Calu3 (cell line): ENCODE results near the gene UQCR11. TPM values are rescaled to one million over a fixed set of nuclear protein-coding genes. Genes with fewer than 3 reads are reported as not detected.

Experiments
- BruUV-seq: library from RNA; stranded (reverse); fragments of 400-500 nt; replicated peaks from 2 replicates; lab custom pipeline; 2021; lab: Mats Ljungman, UMichigan
- CTCF ChIA-PET: fragments of 300-600 bp; sonication (Branson Sonifier 250); formaldehyde crosslinking; loops from one replicate; lab custom pipeline; 2022; ENCODE audit warnings: antibody characterized with exemption; lab: Charles Lee
- DNase-seq: peaks from one replicate; pipeline ENCODE4 v3.0.0; 2022
- H3K27ac Mint-ChIP-seq: one replicate; pipeline ENCODE4 v1.8.0; 2022; ENCODE audit warnings: mixed read lengths; ENCODE audit not compliant: unreplicated experiment
- H3K27me3 Mint-ChIP-seq: one replicate; pipeline ENCODE4 v1.8.0; 2022; ENCODE audit warnings: mixed read lengths; ENCODE audit not compliant: unreplicated experiment
- H3K36me3 Mint-ChIP-seq: one replicate; pipeline ENCODE4 v1.8.0; 2022; ENCODE audit warnings: mild to moderate bottlenecking, moderate library complexity, mixed read lengths; ENCODE audit not compliant: insufficient read depth, unreplicated experiment
- H3K4me1 Mint-ChIP-seq: one replicate; pipeline ENCODE4 v1.8.0; 2022; ENCODE audit warnings: mild to moderate bottlenecking, low read depth, mixed read lengths; ENCODE audit not compliant: unreplicated experiment
- H3K4me3 Mint-ChIP-seq: one replicate; pipeline ENCODE4 v1.8.0; 2022; ENCODE audit warnings: mild to moderate bottlenecking, low read depth, moderate library complexity, mixed read lengths; ENCODE audit not compliant: unreplicated experiment
- H3K9me3 Mint-ChIP-seq: one replicate; pipeline ENCODE4 v1.8.0; 2022; ENCODE audit warnings: low read depth, mixed read lengths; ENCODE audit not compliant: unreplicated experiment
- CTCF ChIP-seq: fragments of 200-600 bp; IDR thresholded peaks from one replicate; pipeline ENCODE4 v1.8.0; 2022; ENCODE audit warnings: antibody characterized with exemption; ENCODE audit not compliant: unreplicated experiment
- intact Hi-C: fragments of 100-400 bp; cut with micrococcal nuclease; formaldehyde crosslinking; loops from one replicate; pipeline ENCODE4 v1.10.0; 2022; ENCODE audit not compliant: unreplicated experiment
- total RNA-seq: library from RNA; stranded (reverse); gene quantifications from 2 replicates; pipeline ENCODE4 v1.2.3, GENCODE V29; 2022

The UQCR11 gene
- total RNA-seq, 1 experiment from 2014 or later: 148 TPM

- CTCF ChIA-PET: no interaction called here
- no peak overlapping the region for H3K4me3 Mint-ChIP-seq
- no peak for DNase-seq
- intact Hi-C loops: loop anchor here (5.0 kb wide), 1 partner anchor 123 kb away; no protein-coding TSS in a partner anchor
- TF ChIP-seq CTCF: no peak
- no TSS peak for BruUV-seq
- H3K4me1 Mint-ChIP-seq: no peaks in the 10 kb centered on the region
- H3K36me3 Mint-ChIP-seq: no peaks in the 10 kb centered on the region
- H3K27me3 Mint-ChIP-seq: no peaks in the 10 kb centered on the region
- no peaks in the 10 kb centered on the region for H3K9me3 Mint-ChIP-seq
- no peak overlapping the region for H3K27ac Mint-ChIP-seq
Measured at GRCh38 chr19:1549332-1549945, 55.8 kb downstream of the UQCR11 start.

Other genes with a start within 250 kb of the UQCR11 start
- 60.3 and 67.9 TPM in 2 replicates for gene NDUFS7, start 221.6 kb downstream of the UQCR11 start, total RNA-seq
- 14.3 and 19.4 TPM in 2 replicates for gene GAMT, start 203.9 kb downstream of the UQCR11 start, total RNA-seq
- 148 and 151 TPM in 2 replicates for gene DAZAP1, start 197.9 kb downstream of the UQCR11 start, total RNA-seq
- gene RPS15, start 167.1 kb downstream of the UQCR11 start, total RNA-seq: 628 and 642 TPM in 2 replicates
- gene APC2, start 155.3 kb downstream of the UQCR11 start, total RNA-seq: 0.12 and 0.44 TPM in 2 replicates
- 33.7 and 33.8 TPM in 2 replicates for gene C19orf25, start 126.2 kb downstream of the UQCR11 start, total RNA-seq
- 4.5 and 5.5 TPM in 2 replicates for gene PCSK4, start 115.1 kb downstream of the UQCR11 start, total RNA-seq
- gene REEP6, start 114.3 kb downstream of the UQCR11 start, total RNA-seq: 13.9 and 16.2 TPM in 2 replicates
- gene ADAMTSL5, start 92.4 kb downstream of the UQCR11 start, total RNA-seq: 9.5 and 9.6 TPM in 2 replicates
- gene PLK5, start 81.4 kb downstream of the UQCR11 start, total RNA-seq: not detected in 2 replicates
- 41.4 and 42.0 TPM in 2 replicates for gene MEX3D, start 37.1 kb downstream of the UQCR11 start, total RNA-seq
- gene MBD3, start 12.6 kb downstream of the UQCR11 start, total RNA-seq: 52.2 and 65.6 TPM in 2 replicates
- gene TCF3, start 47.2 kb upstream of the UQCR11 start, total RNA-seq: 102 and 110 TPM in 2 replicates
- 20.0 and 25.7 TPM in 2 replicates for gene ONECUT3, start 148.0 kb upstream of the UQCR11 start, total RNA-seq
- gene ATP8B3, start 206.8 kb upstream of the UQCR11 start, total RNA-seq: 5.9 and 6.7 TPM in 2 replicates
- gene REXO1, start 243.0 kb upstream of the UQCR11 start, total RNA-seq: 34.1 and 39.5 TPM in 2 replicates